Subcutaneous preadipocyte (primary cell): ENCODE measurements around the gene PRCP. TPM values are rescaled to one million over a fixed set of nuclear protein-coding genes. Genes with fewer than 3 reads are reported as not detected.

Experiments used
- total RNA-seq: library from RNA; depleted of rRNA; stranded (reverse); fragments of >200 nt; gene quantifications from 2 replicates; pipeline ENCODE4 v1.2.3, GENCODE V29; 2012

PRCP gene
- 26.5 and 28.0 TPM in 2 replicates for total RNA-seq

DNA sequence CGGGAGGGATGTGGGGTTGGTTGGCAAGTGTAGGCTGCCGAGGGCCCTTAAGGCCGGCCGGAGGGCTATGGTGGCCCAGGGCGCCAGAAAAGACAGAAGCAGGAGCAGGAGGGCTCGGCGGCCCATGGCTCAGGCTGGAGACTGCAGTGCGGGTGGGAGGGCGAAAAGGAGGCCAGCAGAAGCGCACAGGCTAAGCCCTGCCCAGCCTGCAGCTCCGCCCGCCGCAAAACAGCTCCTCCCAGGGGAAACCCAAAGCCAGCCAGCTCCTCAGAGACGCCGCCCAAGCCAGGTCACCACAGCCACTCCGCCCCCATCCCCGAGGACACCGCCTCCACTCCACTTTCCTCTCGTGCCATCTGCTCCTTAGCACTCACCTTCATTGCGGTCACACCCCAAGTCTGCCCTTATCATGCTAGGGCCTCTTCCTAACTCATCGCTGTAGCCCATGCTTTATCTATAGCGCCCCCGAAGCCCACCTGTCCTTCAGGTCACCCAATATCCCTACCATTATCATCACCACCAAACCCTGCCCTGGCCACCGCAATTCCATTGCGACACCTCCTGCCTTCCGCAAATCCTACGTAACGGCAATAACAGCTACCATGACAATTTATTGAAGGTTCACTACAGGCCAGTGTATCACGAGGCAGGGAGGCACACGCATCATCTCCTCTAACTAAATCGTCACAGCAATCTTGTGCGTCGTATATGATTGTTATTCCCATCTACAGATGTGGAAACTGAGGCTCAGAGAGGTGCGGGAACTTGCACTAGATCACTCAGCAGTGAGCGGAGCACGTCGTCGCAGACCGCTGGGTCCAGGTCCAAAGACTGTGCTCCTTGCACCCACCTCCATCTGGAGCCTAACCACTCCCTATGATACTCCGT, at the start of gene PRCP:
Gene PRCP, minus strand, starts transcription at position 154 of the 888 bp plus-strand sequence. Its CDS starts 28 bp downstream, at position 126.

DNA sequence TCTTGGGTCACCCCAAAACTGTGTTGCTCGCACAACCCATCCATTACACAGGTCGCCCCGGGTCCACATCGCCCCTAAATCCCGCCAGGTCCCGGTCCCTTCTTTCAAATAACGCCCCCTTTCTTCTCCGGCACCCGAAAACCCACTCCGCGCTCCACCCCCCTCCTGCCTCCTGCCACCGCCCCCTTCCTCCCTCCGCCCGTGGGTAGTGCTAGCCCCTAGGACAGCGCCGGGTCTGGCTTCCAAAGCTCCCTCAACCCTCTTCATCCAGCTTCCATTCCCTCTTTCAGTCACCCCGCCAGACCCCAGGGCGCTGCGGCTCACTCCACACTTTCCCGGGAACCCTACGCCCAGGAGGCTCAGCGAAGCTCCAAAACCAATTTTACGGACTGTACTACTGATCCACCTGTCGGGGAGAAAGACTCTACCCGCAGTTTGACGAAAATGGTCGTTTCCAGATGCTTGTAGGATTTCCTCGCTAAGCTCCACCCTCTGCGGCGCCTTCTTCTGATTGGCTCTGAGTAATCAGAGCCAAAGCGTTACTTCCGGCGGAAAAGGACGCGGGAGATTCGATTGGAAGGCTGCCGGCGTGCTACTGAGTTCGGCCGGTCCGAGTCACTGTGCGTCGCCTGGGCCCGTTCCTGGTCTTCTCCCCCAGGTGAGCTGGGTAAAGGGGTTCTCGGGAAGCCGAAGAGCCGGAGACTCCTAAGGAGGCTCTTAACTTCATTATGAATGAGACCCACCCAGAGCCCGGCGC, 1.1 kb upstream of the PRCP start, which contains the start of gene DDIAS:
Gene DDIAS, plus strand, starts transcription at position 572 of the 757 bp plus-strand sequence. CDS start 13,003 bp downstream, outside the sequence.

Other genes with a start within 250 kb of the PRCP start
- gene FAM181B, start 166.6 kb downstream of the PRCP start, total RNA-seq: not detected in 2 replicates
- gene DDIAS, start 1.3 kb upstream of the PRCP start, total RNA-seq: 3.3 and 8.0 TPM in 2 replicates
- 5.9 and 11.0 TPM in 2 replicates for gene RAB30, start 171.5 kb upstream of the PRCP start, total RNA-seq